Heart left ventricle (tissue), 13 donors: ENCODE results near the gene SLFN5.

Experiments
- CTCF ChIP-seq, 12 donors: fragments of 200-600 bp; sonication (generic) in 4 of 12; IDR thresholded peaks; one replicate each; pipeline versions ENCODE4 v1.5.0 to v1.8.0; 2018 to 2022; ENCODE audit warnings: antibody characterized with exemption in 12 of 12, mild to moderate bottlenecking in 5 of 12
- POLR2A ChIP-seq, 2 donors: fragments of 450-650 bp; IDR thresholded peaks; one replicate each; pipeline ENCODE4 v1.6.1; 2017; ENCODE audit warnings: antibody characterized with exemption in 2 of 2, mild to moderate bottlenecking in 2 of 2, moderate library complexity in 2 of 2
- donor health status: ischemic (EF 13 %, LVEDD 7.1; RV severe dilation, severe dysfunction).
- donor health status: DM: no; HTN: yes; CAD: no.
- donor health status: DM: no; HTN: no; CAD: no.
- donor health status: ischemic (EF 25% LVEDD 6.9; RV normal size, moderate dysfunction).
- donor health status: ischemic (EF 25% LVEDD 5.7; RV mildly dilated, moderate dysfunction).
- donor health status: ischemic (EF 35%, LVEDD 5.7; RV mildly dilated, moderate dysfunction).
- donor health status: nonischemic (EF 11% LVEDD 7.7; RV severe dilation, severe dysfunction).
- donor health status: DM: yes; HTN: yes; CAD: no.
- donor health status: PGD.
- donor health status: ischemic (EF 29% LVEDD 5.4; RV normal size, mild dysfunction).
- donor health status: nonischemic (EF 23%, LVEDD 6.1; RV moderate dilation, normal function).

GRCh38 chr17:35295686-35296085, 52.8 kb downstream of the SLFN5 start:
- TF ChIP-seq POLR2A (IDR thresholded peaks at IDR 0.05), result no peak
- no peak for TF ChIP-seq CTCF (IDR thresholded peaks at IDR 0.05)
